ENCODE results near the gene PTPN23.

DNA sequence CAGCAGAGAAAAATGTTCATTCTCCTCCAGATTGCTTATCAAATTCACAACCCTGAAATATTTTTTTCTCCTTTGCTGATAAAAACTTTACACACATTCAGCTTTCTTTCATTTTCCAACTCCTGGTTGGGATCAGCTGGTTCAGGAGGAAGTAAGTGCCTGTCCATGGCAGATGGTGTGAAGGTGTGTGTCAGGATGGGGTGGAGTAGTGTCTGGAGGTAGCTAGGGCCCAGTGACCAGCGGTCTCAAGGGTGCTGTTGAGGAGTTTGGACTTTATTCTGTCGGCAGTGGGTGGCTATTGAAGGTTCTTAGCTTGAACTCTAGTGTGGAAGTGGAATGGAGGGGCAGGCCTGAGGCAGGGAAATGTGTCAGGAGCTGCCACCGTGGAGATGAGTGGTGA is 46.9 kb upstream of the PTPN23 start:
- TF ChIP-seq, protein P1, sequence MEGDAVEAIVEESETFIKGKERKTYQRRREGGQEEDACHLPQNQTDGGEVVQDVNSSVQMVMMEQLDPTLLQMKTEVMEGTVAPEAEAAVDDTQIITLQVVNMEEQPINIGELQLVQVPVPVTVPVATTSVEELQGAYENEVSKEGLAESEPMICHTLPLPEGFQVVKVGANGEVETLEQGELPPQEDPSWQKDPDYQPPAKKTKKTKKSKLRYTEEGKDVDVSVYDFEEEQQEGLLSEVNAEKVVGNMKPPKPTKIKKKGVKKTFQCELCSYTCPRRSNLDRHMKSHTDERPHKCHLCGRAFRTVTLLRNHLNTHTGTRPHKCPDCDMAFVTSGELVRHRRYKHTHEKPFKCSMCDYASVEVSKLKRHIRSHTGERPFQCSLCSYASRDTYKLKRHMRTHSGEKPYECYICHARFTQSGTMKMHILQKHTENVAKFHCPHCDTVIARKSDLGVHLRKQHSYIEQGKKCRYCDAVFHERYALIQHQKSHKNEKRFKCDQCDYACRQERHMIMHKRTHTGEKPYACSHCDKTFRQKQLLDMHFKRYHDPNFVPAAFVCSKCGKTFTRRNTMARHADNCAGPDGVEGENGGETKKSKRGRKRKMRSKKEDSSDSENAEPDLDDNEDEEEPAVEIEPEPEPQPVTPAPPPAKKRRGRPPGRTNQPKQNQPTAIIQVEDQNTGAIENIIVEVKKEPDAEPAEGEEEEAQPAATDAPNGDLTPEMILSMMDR (IDR thresholded peaks at IDR 0.05 in 8 of 11, conservative IDR thresholded peaks at IDR 0.05 in 3 of 11) = no peak
- no peak for TF ChIP-seq POLR2A (IDR thresholded peaks at IDR 0.05)

All from spleen (tissue), 7 donors.